Ecto neural progenitor cell (in vitro differentiated cells): ENCODE data around the gene NIN.

Source experiments
- DNase-seq: peaks from one replicate; pipeline ENCODE4 v3.0.0-alpha.2; 2018; ENCODE audit warnings: low spot score

NIN gene

DNA sequence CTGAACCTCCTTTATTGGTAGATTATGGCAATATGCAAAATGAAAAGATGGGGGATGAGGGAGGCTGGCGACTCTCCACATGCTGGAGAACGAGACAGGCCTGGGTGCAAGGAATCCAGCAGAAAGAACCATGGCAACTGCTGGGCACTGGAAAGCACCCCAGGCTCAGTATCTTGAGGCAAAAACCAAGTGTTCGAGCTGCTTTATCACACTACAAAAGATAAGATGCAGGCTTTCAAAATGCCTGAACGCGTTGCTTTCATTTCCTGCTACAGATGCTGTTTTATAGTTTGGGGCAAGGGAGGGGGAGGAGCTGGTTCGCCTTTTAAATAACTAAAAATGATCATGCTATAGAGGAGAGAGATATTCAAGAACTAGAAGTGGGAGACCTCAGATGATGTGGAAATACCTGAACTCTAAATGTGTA lies 38.9 kb downstream of the NIN start:
- no peak for DNase-seq

DNA sequence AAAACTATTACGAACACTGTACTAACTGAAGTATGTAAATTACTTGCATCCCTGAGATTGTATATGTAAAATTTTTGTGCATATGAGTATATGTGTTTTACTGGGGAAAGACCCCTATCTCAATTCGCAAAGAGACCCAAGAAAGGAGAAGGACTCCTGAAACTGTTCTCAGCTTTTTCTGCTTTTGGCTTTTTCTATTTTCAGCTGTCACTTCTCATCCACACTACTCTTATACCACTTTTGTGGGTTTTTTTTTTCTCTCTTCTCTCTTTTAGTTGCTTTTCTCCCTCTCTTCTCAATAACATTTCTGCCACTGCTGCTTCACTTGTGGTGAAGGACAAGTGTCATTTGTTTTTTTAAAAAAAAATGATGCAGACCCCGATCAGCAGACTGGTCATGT lies 39.8 kb downstream of the NIN start:
- no peak for DNase-seq

DNA sequence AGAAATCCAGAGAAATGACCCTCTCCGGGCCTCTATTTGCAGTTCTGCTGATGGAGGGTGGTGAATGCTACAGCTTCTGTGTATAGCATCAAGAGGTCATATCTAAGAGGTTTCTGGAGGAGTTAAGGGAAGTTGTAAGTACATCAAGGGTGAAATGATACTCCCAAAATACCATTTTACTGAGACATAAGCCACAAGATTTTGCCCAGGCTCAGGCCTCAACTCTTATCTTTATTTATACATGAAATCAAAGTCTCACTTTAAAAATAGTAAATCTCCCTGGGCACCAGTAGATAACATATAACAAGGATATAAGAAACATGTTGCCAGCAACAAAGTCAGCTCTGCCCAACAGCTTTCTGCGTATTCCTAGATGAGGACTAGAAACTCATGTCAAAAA lies 40.4 kb downstream of the NIN start:
- no peak for DNase-seq

DNA sequence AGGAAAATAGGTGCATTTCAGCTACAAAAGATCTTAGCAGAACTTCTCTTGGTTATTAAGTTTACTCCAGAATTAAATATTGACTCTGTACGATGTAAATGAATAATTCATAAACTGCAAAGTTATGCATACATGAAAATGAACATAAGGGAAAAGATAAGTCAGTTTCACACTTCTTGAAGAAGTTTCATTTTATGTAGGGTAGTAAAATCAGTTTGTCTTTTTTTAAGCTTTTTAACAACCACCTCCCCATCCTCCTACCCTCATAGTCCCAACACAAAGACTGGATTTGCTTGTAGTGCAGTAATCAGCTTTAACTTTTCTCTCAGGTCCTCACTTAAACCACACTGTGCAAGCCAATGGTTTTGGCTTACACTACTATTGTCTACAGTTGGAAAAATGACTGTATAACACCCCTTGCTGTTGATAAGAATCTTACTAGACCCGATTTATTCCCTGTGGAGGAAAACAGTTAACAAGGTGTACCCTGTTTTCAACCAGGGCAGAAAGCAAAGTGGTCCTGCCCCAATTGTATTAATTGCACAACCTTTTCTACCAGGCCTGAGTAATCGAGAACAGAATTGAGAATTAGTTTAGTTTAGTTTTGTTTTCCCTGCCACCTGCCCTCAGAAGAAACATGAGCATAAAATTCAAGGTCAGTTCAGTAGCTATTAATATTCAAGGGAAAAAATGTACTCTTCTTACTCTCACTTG lies 44.1 kb downstream of the NIN start:
- no peak for DNase-seq

DNA sequence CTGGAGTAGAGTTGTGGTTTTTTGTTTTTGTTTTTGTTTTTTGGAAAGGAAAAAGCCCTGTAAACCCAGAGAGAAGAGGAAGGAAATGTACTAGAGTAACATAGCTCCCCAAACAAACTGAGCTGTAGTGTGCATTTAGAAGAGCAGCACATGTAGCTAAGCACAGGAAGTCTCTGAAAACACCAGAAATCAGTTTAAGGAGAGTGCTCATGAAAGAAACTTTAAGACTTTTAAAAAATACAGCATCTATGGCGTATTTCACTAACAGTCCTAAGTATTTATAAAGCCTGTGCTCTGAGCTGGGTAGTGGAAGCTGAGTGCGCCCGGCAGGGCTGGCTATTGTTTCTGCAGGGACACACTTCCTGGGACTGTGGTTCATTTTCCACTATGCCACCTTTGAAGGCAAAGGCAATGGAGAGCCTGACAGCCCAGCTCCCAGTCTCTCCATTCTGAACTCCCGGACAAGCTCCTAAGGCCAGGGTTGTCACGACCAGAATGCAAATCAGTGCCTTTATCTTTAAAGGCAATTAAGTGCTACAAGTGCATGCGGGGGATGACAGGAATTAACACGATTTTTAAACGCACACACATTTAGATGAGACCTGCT lies 45.4 kb downstream of the NIN start:
- DNase-seq: no peak

DNA sequence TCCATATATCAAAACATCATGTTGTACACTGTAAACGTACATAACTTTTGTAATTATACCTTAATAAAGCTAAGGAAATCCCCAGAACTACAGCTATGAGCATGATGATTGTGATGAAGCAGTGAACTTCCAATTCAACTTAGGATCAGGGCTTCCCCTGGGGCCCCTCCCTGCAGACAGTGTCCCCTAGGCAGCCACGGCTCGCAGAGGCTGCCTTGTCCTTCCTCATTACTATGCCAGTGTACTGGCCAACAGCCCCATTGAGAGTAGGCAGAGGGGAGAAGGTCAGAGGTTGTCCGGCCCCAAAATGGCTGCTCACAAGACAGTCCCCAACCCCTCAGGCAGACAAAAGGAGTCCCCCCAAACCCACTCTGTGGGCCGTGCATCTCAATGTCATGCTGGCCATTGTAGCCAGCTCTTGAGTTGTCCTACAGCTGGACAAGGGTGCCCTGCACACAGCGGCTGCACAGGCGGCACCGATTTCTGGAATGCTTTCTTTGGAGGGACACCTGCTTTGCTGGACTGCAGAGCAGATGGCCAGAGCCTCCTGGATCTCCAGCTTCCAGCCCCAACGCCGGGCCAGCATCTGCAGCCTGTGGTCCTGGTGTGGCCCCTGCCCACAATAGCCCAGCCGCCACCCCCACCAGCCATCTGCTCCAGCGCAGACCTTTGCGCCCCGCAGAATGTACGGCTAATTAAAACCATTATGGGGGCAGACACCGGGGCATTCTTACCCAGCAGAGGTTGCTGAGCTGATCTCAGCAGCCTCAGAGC lies 46.1 kb downstream of the NIN start:
- no peak for DNase-seq

DNA sequence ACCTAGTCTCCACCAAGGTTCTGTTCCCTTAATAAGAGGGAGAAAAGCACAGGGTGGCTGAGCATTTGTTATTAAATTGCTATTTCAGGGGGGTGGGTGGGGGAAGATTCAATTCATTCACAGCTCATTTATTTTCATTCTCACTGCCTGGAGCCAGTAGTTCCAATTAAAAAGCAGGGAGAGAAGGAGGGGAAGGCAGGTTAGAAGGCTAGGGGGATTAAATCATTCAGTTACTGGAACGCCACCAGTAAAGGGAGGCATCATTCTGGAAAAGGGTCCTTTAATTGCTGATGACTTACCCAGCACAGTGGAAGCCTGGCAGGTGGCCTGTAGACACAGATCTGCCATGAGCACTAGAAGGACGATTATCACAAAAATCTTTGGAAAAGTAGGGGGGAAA lies 47.4 kb downstream of the NIN start:
- DNase-seq: no peak

DNA sequence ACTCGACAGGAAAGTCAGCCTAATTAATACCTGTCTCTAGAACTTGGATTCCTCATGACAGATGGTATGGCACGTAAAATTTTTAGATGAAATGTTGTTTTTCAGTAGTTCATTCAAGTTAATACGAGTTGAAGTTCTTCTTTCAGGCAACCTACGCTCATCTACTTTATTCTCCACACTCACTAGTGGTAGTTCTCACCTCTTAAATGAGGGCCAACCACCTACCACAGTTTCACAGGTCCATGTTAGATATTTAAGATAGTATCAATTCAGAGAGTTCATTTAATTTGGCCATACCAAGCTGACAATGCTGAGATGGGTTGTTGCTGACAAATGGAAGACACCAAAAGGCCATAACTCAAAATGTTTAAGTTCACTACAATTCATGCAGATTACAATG lies 50.6 kb downstream of the NIN start:
- DNase-seq: no peak

DNA sequence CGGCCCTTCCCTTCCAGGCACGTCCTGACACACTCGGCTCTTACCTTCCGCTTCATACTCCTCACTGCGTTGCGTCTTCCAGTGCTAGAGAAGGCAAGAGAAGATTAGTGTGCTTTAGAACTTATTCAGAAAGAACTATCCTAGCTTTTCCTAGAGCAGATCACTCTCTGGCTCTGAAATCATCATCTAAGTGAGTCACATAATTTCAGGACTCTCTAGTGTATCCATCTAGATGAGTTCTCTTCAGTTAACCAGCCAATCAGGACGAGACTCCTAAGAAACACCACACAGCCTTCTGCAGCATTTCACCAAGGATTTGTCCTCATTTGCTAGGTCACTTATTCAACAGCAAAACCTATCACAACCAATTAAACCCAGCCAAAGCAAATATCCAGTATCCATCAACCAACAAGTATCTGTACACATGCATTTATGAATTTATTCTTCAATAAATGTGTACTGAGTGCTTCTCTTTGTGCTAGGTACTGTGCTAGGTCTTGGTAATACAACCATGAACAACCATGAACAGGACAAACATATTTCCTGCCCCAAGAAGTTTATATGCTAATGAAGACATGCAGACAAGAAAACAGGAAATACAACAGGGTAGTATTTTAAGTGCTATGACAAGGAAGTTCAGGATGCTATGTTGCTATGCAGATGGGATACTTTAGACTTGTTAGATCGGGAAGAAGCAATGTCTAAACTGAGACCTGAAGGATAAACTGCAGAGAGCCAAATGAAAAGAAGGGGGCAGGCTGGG lies 52.1 kb downstream of the NIN start:
- DNase-seq: no peak

DNA sequence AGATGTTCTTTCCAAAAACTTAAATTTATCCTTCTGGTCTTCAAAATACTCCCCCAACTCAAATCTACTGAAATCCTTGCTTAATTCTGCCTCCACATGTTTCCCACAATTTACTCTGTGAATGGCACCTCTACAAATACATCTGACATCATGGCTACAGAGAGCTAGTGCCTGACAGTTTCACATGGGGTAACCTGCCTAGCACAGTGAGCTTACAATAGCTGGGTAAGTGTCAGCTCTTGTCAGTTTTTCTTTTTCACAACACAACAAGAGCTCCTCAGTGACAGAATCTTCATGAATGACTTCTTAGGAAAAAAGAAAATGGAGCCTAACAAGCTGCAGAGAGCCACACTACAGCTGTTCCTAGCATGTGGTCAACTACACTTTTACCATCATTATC lies 54.4 kb downstream of the NIN start:
- no peak for DNase-seq

DNA sequence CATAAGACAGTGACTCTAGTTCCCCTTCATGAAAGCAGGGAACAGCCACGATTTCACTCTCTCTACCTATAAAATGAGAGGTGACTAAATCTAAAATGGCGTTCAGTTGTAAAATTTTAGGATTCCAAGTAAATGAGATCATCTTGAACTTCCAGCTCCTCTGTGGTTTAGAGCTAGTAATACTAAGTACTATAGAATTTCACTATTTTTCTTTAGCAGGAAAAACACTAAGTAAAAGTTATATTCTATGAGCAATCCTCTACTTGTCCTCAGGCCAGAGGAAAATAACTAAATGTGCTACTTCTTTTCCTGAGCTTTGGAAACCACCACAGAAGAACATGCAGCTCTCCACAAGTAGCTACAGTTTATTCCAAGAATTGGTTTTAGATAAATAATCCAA lies 55.6 kb downstream of the NIN start:
- DNase-seq: no peak

DNA sequence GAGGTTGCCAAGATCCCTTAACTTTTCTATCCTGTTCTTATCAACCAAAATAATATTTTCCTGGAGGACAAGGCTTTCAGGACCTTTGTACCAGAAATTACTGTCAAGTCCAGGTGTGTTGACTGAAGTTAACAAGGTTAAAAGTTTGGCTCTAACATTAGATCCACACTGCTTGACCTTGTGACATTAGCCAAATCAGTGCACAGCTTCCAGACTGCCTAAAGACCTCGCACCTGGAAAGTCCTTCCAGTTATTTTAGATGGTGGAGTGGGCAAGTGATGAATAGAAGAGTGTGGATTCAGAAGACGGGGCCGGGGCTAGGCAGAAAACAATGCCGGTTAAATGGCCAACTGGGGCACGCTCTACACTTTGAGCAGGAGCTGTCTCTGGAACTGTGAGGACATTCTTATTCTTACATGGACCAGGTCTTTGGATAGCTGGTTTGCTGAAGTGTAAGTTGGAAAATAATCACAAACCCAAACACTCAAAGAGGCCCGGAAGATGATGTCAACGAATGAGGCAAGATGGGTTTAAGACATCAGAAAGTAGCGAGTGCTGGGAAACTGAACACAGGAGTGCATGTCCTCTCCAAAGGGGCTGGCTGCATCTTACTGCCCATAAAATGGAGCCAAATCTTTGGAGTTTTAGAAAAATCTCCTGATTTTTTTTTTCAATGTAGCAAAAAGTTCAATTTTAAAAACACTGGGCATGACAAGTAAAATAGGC lies 56.3 kb downstream of the NIN start:
- no peak for DNase-seq

DNA sequence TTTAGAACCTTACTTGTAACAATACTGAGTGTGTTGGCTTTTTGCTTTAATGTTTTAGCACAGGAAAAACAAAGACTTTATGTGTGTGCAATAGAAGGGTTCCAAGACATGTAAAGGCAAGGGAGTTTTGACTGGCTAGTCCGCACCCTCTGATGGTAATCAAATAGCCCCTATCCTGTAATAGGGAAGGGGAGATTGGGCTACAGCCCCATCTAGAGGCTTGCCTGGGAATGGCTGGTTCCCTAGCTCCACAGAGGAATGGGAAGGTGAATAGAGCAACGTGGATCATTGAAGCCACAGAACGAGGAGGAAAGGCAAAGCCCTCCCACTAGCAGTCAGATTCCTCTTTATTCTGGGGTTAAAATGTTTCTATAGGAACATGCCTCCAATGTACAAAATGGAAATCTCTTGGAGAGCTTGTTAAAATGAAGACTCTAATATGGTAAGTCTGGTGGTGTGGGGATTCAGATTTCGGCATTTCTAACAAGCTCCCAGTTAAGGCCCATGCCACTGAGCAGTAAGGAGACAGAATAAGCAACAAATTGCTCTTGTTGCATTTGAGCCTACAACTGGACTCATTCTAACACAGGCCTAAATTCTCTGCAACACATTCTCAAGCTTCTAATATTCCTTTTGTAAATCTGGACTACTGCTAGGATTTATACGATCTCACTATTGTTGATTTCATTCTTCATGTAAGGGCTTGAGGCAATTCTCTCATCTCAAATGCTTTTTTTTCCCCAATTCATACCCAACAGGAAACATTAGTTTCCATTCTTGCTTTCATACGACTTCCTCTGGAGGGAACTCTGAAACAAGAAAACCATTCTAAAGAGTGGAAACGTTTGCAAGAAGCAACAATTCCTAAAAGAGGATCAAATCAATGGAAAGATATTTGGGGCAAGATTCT lies 57.1 kb downstream of the NIN start:
- DNase-seq: peak; percentile 73

DNA sequence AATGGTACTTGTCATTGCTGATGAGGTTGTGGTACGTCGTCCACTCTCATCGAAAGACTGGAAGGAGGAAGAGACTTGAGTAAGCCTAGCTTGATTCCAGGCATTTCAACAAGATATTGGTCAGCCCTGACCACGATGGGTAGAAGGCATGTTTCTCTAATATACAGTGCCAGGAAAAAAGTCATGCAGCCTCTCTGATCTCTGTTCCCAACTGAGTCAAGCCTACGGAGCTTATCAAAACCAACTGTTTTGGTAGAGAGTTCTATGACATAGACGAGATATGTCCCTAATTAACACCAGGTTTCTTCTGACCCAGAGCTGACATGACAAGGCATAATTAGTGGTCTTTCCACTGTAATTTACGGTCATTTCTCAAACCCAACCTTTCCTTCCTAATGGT lies 58.5 kb downstream of the NIN start:
- DNase-seq: no peak

DNA sequence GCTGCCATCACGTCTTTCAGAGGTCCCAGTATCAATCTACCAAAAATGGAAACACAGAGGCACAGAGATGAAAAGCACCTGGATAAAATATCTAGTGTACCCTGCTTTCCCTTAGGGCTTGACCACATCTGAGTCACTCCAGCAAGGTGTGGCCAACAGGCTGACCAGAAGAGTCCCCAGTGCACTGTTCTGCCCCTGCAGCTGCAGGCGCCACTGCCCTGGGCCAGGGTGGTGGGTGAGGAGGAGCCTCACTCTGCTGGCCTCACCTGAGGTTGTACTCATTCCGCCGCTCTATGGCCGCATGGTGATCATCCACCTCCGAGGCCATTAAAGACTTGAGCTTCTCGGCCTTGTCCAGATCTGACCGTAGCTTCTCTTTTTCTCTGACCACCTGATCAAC lies 60.4 kb downstream of the NIN start:
- DNase-seq: no peak

DNA sequence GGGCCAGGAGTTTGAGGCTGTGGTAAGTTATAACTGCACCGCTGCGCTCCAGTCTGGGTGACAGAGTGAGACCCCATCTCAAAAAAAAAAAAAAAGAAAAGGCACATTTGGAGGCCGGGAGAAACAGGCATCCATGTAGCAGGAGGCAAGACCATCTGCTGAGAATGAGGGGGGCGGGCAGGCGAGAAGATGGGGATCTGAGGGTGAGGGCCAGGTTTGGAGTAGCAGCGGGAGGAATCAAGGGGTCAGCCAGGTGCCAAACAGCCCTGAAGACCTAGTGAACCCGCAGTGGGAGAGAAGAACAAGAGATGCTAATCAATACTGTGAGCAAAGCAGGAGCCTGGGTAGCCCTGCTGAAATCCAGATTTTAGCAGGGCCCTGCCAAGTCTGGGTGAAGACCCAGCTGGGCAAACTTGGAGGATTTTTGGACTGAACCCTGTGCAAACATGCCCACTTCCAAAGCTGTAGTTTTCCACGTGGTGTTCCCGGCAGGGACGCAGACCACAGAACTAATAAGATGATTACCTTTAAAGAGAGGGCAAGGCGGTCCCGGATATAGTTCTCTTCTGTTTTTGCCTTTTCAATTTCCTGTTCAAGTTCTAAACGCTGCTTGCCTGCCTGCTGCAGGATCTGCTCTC lies 61.0 kb downstream of the NIN start:
- DNase-seq: no peak

DNA sequence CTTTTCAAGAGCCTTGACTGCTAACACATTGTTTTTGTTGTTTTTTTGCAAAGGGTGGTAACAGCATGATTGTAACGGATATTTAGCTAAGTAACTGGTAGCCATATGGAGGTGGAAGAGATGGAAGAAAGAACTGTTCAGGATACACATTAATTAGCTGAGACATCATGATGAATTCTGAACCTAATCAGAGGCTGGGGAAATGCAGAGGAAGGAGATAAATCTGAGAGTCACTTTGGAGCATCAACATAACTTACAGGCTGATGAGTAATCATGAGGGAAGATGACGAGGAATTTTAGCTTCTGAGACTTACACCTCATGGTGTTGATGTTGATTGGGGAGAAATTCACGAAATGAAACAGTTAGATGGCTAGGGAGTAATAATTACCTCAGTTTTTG lies 62.3 kb downstream of the NIN start:
- no peak for DNase-seq

DNA sequence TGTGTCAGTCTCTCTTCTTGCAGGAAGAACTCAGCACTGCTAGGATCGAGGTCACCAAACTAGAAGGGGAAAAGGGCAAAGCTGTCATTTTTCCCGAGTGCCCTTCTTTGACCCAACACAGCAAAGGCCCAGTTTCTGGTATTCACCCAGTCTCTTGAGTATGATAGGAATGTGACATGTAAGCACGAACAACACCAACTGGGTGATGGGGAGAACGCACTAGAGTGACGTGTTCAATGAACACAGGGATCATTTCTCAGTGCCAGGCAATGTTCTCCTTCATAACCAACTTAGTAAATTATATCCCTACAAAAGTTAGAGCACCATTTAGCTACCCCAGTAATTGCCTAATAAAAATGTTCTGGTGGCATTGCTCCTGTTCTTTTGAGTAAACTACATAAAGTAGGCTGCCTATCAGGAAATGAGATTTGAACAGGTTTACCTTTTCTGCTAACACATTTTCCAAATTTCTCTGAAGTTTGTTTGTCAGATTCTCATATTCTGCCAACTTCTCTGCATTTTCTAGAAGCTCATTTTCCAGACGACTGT lies 64.5 kb downstream of the NIN start:
- DNase-seq: no peak

DNA sequence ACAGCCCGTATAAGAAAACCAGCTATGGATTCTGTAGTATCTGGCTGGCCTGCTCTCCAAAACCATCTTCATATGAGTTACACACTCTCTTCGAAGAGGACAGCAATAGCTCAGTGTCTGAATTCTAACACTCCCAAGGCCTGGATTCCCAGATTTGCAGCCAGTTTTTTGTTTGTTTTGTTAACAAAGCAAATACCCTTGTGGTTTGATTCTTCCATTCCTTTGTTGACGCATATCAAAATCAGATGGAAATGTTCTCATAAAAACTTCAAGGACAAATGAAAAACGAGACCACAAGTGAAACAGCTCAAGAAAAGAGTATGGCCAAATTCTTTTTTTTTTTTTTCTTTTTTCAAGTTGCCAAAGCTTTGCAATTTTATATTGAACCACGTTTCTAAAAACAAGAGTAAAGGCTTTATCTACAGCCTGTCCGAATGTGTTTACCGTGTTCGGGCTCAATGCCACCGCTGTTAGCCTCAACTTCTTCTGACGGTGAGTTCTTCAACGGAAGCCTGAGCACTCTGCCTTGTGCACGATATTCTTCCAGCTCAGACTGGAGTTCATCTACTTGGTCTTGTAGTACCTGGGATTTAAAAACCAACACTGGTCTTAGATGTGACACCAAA lies 67.5 kb downstream of the NIN start:
- no peak for DNase-seq

DNA sequence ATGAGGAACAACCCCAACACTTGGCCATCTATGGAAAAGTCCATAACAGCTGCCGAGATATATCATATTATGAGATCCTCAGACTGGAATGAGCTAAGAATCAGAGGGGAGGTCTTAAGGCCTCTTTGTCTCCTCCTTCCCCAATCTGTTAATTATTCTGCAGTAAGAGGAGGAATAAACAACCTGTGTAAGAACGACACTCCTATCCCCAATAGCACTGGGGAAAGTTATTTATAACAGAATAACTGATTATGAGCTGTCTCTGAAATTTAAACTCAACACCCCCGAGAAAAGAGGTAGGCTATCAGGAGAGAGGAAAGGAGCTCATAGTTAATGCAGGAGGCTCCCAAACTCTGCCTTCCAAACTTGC lies 68.0 kb downstream of the NIN start:
- DNase-seq: no peak
